Neural cell (in vitro differentiated cells): ENCODE measurements around the gene DNAJC13.

Experiments used
- EP300 ChIP-seq: fragments of 450-650 bp; conservative IDR thresholded peaks from 2 replicates; pipeline ENCODE4 v1.6.1; 2014; ENCODE audit warnings: antibody characterized with exemption, mild to moderate bottlenecking, moderate library complexity; ENCODE audit not compliant: poor library complexity, severe bottlenecking
- EZH2 ChIP-seq: fragments of 200-600, 300-800 bp; shearing (Covaris generic), sonication (generic); IDR thresholded peaks from 2 replicates; pipeline ENCODE4 v1.6.1; 2014; ENCODE audit warnings: antibody characterized with exemption, low read length, borderline replicate concordance, mild to moderate bottlenecking; ENCODE audit not compliant: insufficient read depth, poor library complexity, severe bottlenecking
- MXI1 ChIP-seq: fragments of 450-650 bp; conservative IDR thresholded peaks from 2 replicates; pipeline ENCODE4 v1.6.1; 2014; ENCODE audit warnings: antibody characterized with exemption, mild to moderate bottlenecking; ENCODE audit not compliant: poor library complexity, severe bottlenecking
- POLR2AphosphoS5 ChIP-seq: IDR thresholded peaks from 2 replicates; pipeline ENCODE4 v1.6.1; 2012
- TAF1 ChIP-seq: IDR thresholded peaks from 2 replicates; pipeline ENCODE4 v1.6.1; 2012; ENCODE audit warnings: low read depth
- TF ChIP-seq, protein P1 (sequence below): fragments of 450-650 bp; IDR thresholded peaks from 2 replicates; pipeline ENCODE4 v1.5.1; 2014; ENCODE audit warnings: antibody characterized with exemption, mild to moderate bottlenecking, moderate library complexity; ENCODE audit not compliant: poor library complexity, severe bottlenecking

DNA sequence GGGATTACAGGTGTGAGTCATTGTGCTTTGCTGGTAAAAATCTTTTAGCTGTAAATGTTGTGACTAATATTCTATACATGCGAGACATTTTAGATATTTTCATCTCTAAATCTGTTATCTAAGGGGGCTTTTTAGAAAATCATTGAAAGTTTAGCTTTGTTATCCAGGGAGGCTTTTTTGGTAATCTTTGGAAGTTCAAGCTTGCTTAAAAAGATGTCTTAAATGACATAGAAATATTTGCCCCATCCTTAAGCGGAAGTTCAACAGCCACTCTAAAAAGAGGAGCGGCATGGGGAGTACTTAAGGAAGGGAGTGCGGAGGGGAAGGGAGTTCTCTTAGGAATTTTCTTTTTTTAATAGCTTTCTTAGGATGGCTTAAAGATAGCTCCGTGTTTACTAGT lies 26.1 kb downstream of the DNAJC13 start:
- TF ChIP-seq, protein P1, sequence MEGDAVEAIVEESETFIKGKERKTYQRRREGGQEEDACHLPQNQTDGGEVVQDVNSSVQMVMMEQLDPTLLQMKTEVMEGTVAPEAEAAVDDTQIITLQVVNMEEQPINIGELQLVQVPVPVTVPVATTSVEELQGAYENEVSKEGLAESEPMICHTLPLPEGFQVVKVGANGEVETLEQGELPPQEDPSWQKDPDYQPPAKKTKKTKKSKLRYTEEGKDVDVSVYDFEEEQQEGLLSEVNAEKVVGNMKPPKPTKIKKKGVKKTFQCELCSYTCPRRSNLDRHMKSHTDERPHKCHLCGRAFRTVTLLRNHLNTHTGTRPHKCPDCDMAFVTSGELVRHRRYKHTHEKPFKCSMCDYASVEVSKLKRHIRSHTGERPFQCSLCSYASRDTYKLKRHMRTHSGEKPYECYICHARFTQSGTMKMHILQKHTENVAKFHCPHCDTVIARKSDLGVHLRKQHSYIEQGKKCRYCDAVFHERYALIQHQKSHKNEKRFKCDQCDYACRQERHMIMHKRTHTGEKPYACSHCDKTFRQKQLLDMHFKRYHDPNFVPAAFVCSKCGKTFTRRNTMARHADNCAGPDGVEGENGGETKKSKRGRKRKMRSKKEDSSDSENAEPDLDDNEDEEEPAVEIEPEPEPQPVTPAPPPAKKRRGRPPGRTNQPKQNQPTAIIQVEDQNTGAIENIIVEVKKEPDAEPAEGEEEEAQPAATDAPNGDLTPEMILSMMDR: no peak
- TF ChIP-seq TAF1 (no peak), EZH2 (no peak), EP300 (no peak), POLR2AphosphoS5 (no peak), MXI1 (no peak)
